Stimulated activated CD4-positive, alpha-beta T cell treated with anti-CD3 and anti-CD28 coated beads, Interleukin-1b, Interleukin-23, amount 100 ng/mL, for 1 hour (primary cell): ENCODE data around the gene PIGX.

Experiments
- DNase-seq, 2 donors: peaks; one replicate each; pipeline ENCODE4 v3.0.0-alpha.2; 2020; ENCODE audit warnings: low read depth in 2 of 2

The PIGX gene

GRCh38 chr3:196757876-196758739 is 45.9 kb downstream of the PIGX start:
- DNase-seq = no peak

- DNase-seq = no peak
Measured at GRCh38 chr3:196763179-196763578, 51.0 kb downstream of the PIGX start.

- no peak for DNase-seq
Measured at GRCh38 chr3:196765454-196765853, 53.3 kb downstream of the PIGX start.

- no peak for DNase-seq
Measured at GRCh38 chr3:196771067-196771466, 58.9 kb downstream of the PIGX start.

GRCh38 chr3:196772102-196772501 is 59.9 kb downstream of the PIGX start:
- no peak for DNase-seq

GRCh38 chr3:196772897-196773296 is 60.7 kb downstream of the PIGX start:
- DNase-seq = no peak

- DNase-seq = no peak
Measured at GRCh38 chr3:196774191-196774820, 62.1 kb downstream of the PIGX start.

- DNase-seq = no peak
Measured at GRCh38 chr3:196774848-196775422, 62.8 kb downstream of the PIGX start.

- no peak for DNase-seq
Measured at GRCh38 chr3:196775938-196776337, 63.8 kb downstream of the PIGX start.

GRCh38 chr3:196777836-196778235 is 65.7 kb downstream of the PIGX start:
- DNase-seq = no peak

GRCh38 chr3:196778755-196779154 is 66.6 kb downstream of the PIGX start:
- DNase-seq = no peak

GRCh38 chr3:196782511-196782910 is 70.3 kb downstream of the PIGX start:
- no peak for DNase-seq
